Ovary (tissue), 3 donors: ENCODE data around the gene KCNK5.

Experiments used
- CTCF ChIP-seq, 3 donors: fragments of 450-650 bp in 2 of 3; fragments of 200-600 bp in 1 of 3; IDR thresholded peaks; one replicate each; pipeline versions ENCODE4 v1.5.1 to v1.8.0; 2016 to 2022; ENCODE audit warnings: antibody characterized with exemption in 3 of 3, mild to moderate bottlenecking in 1 of 3
- EP300 ChIP-seq: sonication (generic); formaldehyde crosslinking; IDR thresholded peaks from one replicate; pipeline ENCODE4 v1.6.1; 2017; ENCODE audit warnings: antibody characterized with exemption
- POLR2A ChIP-seq: fragments of 450-650 bp; IDR thresholded peaks from one replicate; pipeline ENCODE4 v1.6.1; 2017; ENCODE audit warnings: antibody characterized with exemption, mild to moderate bottlenecking, moderate library complexity
- donor health status: DM: no; HTN: no; CAD: no.

DNA sequence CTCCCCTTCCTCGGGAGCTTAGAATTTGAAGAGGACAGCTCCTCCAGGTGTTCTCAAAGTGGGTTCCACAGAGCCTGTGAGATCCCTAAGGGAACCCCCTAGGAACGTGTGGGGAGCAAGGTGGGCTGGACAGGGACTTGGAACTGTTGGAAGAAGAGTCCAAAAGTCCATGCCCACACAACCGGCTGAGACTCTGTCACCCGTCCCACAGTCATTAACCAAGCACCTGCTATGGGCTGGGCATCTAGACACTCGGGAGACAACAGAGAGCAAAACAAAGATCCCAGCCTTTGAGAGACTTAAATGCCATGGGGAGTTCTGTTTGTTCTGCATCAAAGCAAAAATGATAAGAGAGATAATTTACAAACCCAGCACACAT is 62.4 kb downstream of the KCNK5 start:
- TF ChIP-seq CTCF (IDR thresholded peaks at IDR 0.05) (no peak), POLR2A (no peak), EP300 (no peak)
